Ovary (tissue), 3 donors: ENCODE data around the gene CDH1.
"Not testable (repeated sequence)": the region's sequence is repeated elsewhere in the genome, so short reads cannot be mapped to it uniquely, and the experiment has no call there.

Experiments used
- POLR2A ChIP-seq: fragments of 450-650 bp; IDR thresholded peaks from one replicate; pipeline ENCODE4 v1.6.1; 2017; ENCODE audit warnings: antibody characterized with exemption, mild to moderate bottlenecking, moderate library complexity
- TF ChIP-seq, protein P1 (sequence below), 3 donors: fragments of 450-650 bp in 2 of 3; fragments of 200-600 bp in 1 of 3; IDR thresholded peaks; one replicate each; pipeline versions ENCODE4 v1.5.1 to v1.8.0; 2016 to 2022; ENCODE audit warnings: antibody characterized with exemption in 3 of 3, mild to moderate bottlenecking in 1 of 3
- donor health status: DM: no; HTN: no; CAD: no.

DNA sequence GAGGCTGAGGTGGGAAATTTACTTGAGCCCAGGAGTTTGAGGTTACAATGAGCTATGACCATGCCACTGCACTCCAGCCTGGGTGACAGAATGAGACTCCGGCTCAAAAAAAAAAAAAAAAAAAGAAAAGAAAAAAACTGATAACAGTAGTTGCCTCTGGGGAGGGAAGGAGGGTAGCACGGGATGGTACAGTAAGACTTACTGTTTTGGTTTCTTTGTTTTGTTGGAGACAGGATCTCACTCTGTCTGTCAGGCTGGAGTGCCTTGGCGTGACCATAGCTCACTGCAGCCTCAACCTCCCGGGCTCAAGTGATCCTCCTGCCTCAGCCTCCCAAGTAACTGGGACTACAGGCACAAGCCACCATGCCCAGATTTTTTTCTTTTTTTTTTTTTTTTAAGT is 20.6 kb upstream of the CDH1 start:
- TF ChIP-seq, protein P1, sequence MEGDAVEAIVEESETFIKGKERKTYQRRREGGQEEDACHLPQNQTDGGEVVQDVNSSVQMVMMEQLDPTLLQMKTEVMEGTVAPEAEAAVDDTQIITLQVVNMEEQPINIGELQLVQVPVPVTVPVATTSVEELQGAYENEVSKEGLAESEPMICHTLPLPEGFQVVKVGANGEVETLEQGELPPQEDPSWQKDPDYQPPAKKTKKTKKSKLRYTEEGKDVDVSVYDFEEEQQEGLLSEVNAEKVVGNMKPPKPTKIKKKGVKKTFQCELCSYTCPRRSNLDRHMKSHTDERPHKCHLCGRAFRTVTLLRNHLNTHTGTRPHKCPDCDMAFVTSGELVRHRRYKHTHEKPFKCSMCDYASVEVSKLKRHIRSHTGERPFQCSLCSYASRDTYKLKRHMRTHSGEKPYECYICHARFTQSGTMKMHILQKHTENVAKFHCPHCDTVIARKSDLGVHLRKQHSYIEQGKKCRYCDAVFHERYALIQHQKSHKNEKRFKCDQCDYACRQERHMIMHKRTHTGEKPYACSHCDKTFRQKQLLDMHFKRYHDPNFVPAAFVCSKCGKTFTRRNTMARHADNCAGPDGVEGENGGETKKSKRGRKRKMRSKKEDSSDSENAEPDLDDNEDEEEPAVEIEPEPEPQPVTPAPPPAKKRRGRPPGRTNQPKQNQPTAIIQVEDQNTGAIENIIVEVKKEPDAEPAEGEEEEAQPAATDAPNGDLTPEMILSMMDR (IDR thresholded peaks at IDR 0.05), result not testable (repeated sequence)
- TF ChIP-seq POLR2A, result not testable (repeated sequence)
